Large intestine (tissue), 3 donors: ENCODE data around the gene NELL1. TPM values are rescaled to one million over a fixed set of nuclear protein-coding genes. Genes with fewer than 3 reads are reported as not detected.
A peak's percentile ranks its signal among the peaks of the same experiment; 100 is the strongest.

Source experiments
- DNase-seq, 2 donors: peaks; one replicate each; pipeline versions ENCODE4 v3.0.0 to v3.0.0-alpha.2; 2013
- H3K27ac ChIP-seq: one replicate; pipeline ENCODE4 v1.5.1; 2013; ENCODE audit warnings: low read length
- H3K27me3 ChIP-seq: 2 replicates; pipeline ENCODE4 v1.6.1; 2013; ENCODE audit warnings: low read length; ENCODE audit not compliant: control insufficient read depth, insufficient read depth
- H3K36me3 ChIP-seq: 2 replicates; pipeline ENCODE4 v1.6.1; 2013; ENCODE audit warnings: low read length; ENCODE audit not compliant: control insufficient read depth, insufficient read depth
- H3K4me1 ChIP-seq: one replicate; pipeline ENCODE4 v1.6.1; 2013; ENCODE audit warnings: low read length; ENCODE audit not compliant: control insufficient read depth, insufficient read depth
- H3K4me3 ChIP-seq: one replicate; pipeline ENCODE4 v1.5.1; 2013; ENCODE audit warnings: low read length
- H3K9me3 ChIP-seq: one replicate; pipeline ENCODE4 v1.6.1; 2013; ENCODE audit warnings: mild to moderate bottlenecking, low read depth, low read length, moderate library complexity; ENCODE audit not compliant: control insufficient read depth
- WGBS: methylation state at CpG from one replicate; pipeline ENCODE4 v1.1.5; 2013; ENCODE audit warnings: low lambda C conversion rate; ENCODE audit not compliant: insufficient coverage; 5-methylcytosine and 5-hydroxymethylcytosine counted together
- polyA plus RNA-seq: library from polyadenylated mRNA; unstranded; fragments of 120-200 nt; gene quantifications from one replicate; pipeline ENCODE4 v1.2.1, GENCODE V29; 2013

NELL1 gene
- polyA plus RNA-seq, 1 donor = 5.1 TPM

GRCh38 chr11:21505070-21505469 is 835.7 kb downstream of the NELL1 start:
- no peaks in the 10 kb centered on the region for H3K27me3 ChIP-seq
- no peaks in the 10 kb centered on the region for H3K4me1 ChIP-seq
- H3K4me3 ChIP-seq = no peak overlapping the region
- H3K27ac ChIP-seq = no peak overlapping the region
- no peak for DNase-seq
- WGBS = no CpG with 5 or more reads among the region's 1 CpG
- no peaks in the 10 kb centered on the region for H3K9me3 ChIP-seq
- H3K36me3 ChIP-seq = no peaks in the 10 kb centered on the region

DNA sequence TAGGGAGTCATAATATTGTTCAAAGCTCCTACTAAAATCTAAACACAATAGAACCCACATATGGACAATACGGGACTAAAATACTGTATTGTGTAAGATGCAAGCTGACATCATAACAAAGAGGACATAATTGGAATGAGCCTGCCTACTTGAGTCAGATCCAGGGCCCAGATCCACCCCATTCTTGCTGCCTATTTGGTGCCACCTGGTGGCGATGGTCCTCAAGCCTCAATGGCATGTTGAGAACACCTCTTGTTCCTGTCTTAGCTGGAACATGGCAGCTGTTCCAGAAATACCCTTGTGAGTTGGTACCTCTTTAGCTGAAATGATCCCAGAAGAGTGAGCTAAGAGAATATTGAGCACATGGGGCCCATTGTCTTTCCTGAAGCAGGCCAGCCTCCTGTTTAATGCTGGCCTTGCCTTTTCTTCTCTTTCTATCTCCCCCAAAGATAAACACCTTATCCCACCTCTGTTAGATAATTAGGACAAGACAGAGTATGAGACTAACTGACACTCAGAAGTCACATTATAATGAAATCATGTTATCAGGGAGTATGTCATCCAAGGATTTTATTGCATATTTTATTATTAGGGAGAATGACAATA is 842.6 kb downstream of the NELL1 start:
- H3K9me3 ChIP-seq = no peaks in the 10 kb centered on the region
- H3K27me3 ChIP-seq = no peaks in the 10 kb centered on the region
- peaks cover 9% of the 10 kb centered on the region for H3K4me1 ChIP-seq
- no CpG with 5 or more reads among the region's 2 CpGs for WGBS
- no peak overlapping the region for H3K27ac ChIP-seq
- peak; percentile 37 to 43 for DNase-seq
- no peak overlapping the region for H3K4me3 ChIP-seq
- H3K36me3 ChIP-seq = no peaks in the 10 kb centered on the region

DNA sequence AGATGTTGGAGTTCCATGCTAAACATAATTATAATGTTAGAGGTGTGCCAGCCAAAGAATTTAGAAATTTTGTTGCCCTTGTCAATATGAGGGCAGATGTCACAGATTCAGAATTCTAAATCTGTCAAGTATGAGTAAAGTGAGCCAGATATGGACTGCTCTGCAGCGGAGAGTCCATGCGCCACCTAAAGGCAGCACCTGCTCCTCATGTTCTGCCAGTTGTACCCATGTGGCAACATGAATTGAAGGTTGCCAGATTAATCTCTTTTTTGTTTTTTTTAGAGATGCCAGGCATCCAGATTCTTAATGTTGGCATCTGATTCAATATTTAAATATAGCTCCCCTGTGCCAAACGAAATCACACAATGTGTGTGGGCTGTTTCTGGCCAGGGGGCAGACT is 844.9 kb downstream of the NELL1 start:
- H3K27me3 ChIP-seq = no peaks in the 10 kb centered on the region
- H3K4me1 ChIP-seq = peaks cover 9% of the 10 kb centered on the region
- peak in 1 of 2 donors; percentile 15 for DNase-seq
- no peaks in the 10 kb centered on the region for H3K36me3 ChIP-seq
- no CpG with 5 or more reads among the region's 3 CpGs for WGBS
- no peaks in the 10 kb centered on the region for H3K9me3 ChIP-seq
- no peak overlapping the region for H3K27ac ChIP-seq
- no peak overlapping the region for H3K4me3 ChIP-seq

DNA sequence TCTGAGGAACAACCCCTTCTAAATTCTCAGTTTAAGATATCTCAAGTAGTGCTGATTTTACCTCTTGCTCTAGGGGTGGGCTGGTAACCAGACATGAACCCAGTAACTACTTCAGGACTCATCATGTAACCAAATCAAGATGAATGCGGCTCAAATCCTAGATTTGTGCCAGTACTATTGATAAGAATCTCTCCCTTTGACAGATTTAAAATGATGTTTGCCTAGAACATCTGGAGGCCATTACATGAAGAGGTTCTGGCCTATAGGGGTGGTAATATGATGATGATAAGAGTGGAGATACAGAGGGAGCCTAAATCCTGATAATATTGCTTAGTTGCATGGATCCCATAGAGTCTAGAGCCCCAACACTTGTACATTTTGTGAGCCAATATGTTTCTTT is 850.9 kb downstream of the NELL1 start:
- H3K9me3 ChIP-seq = no peaks in the 10 kb centered on the region
- H3K27me3 ChIP-seq = no peaks in the 10 kb centered on the region
- H3K4me3 ChIP-seq = no peak overlapping the region
- H3K4me1 ChIP-seq = peaks cover 7% of the 10 kb centered on the region
- DNase-seq = no peak
- no peaks in the 10 kb centered on the region for H3K36me3 ChIP-seq
- H3K27ac ChIP-seq = no peak overlapping the region
- no CpG with 5 or more reads among the region's 1 CpG for WGBS

DNA sequence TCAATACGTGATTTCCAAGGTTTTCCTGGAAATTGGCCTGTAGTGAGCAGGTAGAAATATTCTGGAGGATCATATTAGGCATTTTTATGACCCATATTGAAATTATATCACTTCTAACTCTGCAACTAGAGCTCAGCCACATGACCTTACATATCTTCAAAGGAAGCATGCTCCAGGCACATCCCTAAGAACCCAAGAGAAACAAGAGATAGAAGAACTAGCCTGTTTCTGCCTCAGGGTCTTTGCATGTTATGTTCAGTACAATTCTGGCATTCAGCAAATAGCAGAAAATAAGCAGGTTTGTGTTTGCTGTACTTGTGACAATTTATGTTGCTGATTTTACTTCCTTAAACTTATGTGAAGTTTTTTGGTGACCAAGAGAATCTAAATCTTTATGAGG is 859.8 kb downstream of the NELL1 start:
- no peaks in the 10 kb centered on the region for H3K9me3 ChIP-seq
- H3K36me3 ChIP-seq = no peaks in the 10 kb centered on the region
- no peak overlapping the region for H3K27ac ChIP-seq
- no peak overlapping the region for H3K4me3 ChIP-seq
- DNase-seq = no peak
- no CpG with 5 or more reads among the region's 1 CpG for WGBS
- H3K4me1 ChIP-seq = no peaks in the 10 kb centered on the region
- H3K27me3 ChIP-seq = no peaks in the 10 kb centered on the region

GRCh38 chr11:21534288-21534687 is 864.9 kb downstream of the NELL1 start:
- Histone ChIP-seq H3K9me3 (no peaks in the 10 kb centered on the region), H3K4me1 (no peaks in the 10 kb centered on the region), H3K4me3 (no peak overlapping the region), H3K27ac (no peak overlapping the region), H3K27me3 (no peaks in the 10 kb centered on the region), H3K36me3 (no peaks in the 10 kb centered on the region)
- no CpG with 5 or more reads among the region's 5 CpGs for WGBS
- no peak for DNase-seq

- no peak overlapping the region for H3K27ac ChIP-seq
- peaks cover 7% of the 10 kb centered on the region for H3K4me1 ChIP-seq
- no peak overlapping the region for H3K4me3 ChIP-seq
- no peak for DNase-seq
- no peaks in the 10 kb centered on the region for H3K36me3 ChIP-seq
- no CpG with 5 or more reads among the region's 1 CpG for WGBS
- no peaks in the 10 kb centered on the region for H3K27me3 ChIP-seq
- no peaks in the 10 kb centered on the region for H3K9me3 ChIP-seq
Measured at GRCh38 chr11:21537980-21538379, 868.6 kb downstream of the NELL1 start.

DNA sequence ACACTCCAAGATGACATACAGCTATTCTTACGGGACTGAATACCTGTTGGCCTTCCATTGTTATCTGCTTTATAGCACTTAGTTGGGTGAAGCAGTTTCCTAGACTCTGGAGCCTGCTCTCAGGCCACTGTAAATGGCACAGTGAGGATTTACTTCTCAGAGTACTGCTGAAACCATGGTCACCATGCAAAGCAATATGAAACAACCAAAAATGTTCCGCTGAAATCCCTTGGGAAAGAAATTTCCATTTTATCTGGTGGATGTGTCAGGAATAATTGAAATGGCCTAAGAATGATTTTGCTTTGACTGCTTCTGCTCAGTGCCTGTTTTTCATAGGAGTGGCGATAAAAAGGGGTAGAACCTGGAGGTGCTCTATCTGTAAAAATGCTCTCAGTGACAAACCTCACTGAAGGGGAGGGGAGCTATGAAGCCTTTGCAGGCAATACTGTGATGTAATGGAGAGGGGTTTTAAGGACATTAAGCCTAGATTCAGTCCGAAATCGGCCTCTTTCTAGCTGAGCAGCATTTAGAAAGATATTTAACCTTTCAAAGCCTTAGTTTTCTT is 871.9 kb downstream of the NELL1 start:
- peak overlapping the region; percentile 54 for H3K27ac ChIP-seq
- H3K4me3 ChIP-seq = no peak overlapping the region
- peak in 1 of 2 donors; percentile 58 for DNase-seq
- H3K36me3 ChIP-seq = no peaks in the 10 kb centered on the region
- no CpG with 5 or more reads among the region's 5 CpGs for WGBS
- no peaks in the 10 kb centered on the region for H3K27me3 ChIP-seq
- no peaks in the 10 kb centered on the region for H3K9me3 ChIP-seq
- H3K4me1 ChIP-seq = peaks cover 13% of the 10 kb centered on the region

DNA sequence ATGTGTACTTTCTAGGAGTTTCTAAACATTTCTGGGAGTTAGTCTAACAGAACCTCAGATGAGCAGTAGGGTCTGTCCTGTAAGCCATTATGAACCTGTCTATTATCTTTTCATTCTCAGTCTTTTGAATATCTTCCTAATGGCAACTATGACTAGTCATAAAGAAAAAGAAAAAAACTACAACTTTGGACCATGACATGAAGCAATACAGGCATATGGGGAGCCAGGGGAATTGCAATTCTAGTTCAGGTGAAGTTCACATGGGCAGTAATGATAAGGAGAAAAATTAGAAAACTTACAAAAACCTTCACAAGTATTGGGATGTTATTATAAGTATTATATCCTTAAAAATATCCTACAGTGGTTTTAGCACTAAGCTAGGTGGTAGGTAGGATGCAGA is 874.5 kb downstream of the NELL1 start:
- Histone ChIP-seq H3K4me3 (no peak overlapping the region), H3K36me3 (no peaks in the 10 kb centered on the region), H3K27me3 (no peaks in the 10 kb centered on the region), H3K4me1 (peaks cover 13% of the 10 kb centered on the region), H3K27ac (peak overlapping the region; percentile 69), H3K9me3 (no peaks in the 10 kb centered on the region)
- DNase-seq = peak; percentile 53 to 77

DNA sequence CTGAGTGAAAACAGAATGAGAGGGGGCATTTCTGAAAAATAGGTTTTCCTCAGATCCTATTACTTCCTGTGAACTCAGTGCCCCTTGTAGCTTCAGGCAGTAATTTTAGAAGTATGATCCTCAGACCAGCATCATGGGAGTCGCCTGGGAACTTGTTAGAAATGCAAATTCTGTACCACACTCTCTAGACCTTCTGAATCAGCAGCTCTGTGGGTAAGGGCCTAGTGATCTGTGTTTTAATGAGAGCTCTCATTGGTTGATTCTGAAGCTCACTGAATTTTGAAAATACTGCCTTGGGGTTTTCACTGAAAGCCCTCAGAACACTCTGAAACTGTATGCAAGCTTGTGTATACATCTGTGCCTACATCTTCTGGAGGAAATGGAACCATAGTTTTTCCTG is 876.3 kb downstream of the NELL1 start:
- Histone ChIP-seq H3K4me1 (peaks cover 13% of the 10 kb centered on the region), H3K4me3 (no peak overlapping the region), H3K27me3 (no peaks in the 10 kb centered on the region), H3K9me3 (no peaks in the 10 kb centered on the region), H3K36me3 (no peaks in the 10 kb centered on the region), H3K27ac (no peak overlapping the region)
- DNase-seq = no peak
- no CpG with 5 or more reads among the region's 1 CpG for WGBS

- H3K27me3 ChIP-seq = no peaks in the 10 kb centered on the region
- peaks cover 9% of the 10 kb centered on the region for H3K4me1 ChIP-seq
- no peak overlapping the region for H3K4me3 ChIP-seq
- H3K36me3 ChIP-seq = no peaks in the 10 kb centered on the region
- no peaks in the 10 kb centered on the region for H3K9me3 ChIP-seq
- no peak overlapping the region for H3K27ac ChIP-seq
- 50% methylated on average over 1 of the region's 1 CpG for WGBS
- no peak for DNase-seq
Measured at GRCh38 chr11:21546703-21547102, 877.3 kb downstream of the NELL1 start.
